ENCODE data around the gene ANKRD30A. TPM values are rescaled to one million over a fixed set of nuclear protein-coding genes. Genes with fewer than 3 reads are reported as not detected.
"Not testable (repeated sequence)": the region's sequence is repeated elsewhere in the genome, so short reads cannot be mapped to it uniquely, and the experiment has no call there.

The ANKRD30A gene
- total and polyA plus RNA-seq, 7 donors, result not detected

- 89 to 92% methylated on average over 3 of the region's 3 CpGs for WGBS, 2 donors
- DNase-seq, result no peak
- H3K27ac ChIP-seq, result no peak overlapping the region
- intact Hi-C loops (cut with DNase I), result no loop called here
- peaks cover 0 to 3% (median 0%) of the 10 kb centered on the region in 4 donors for H3K9me3 ChIP-seq
- TF ChIP-seq POLR2A (IDR thresholded peaks at IDR 0.05) (no peak), POLR2AphosphoS5 (IDR thresholded peaks at IDR 0.05) (no peak), EP300 (IDR thresholded peaks at IDR 0.05) (no peak), CTCF (IDR thresholded peaks at IDR 0.05) (no peak)
- H3K36me3 ChIP-seq, result no peaks in the 10 kb centered on the region
- H3K27me3 ChIP-seq, result no peaks in the 10 kb centered on the region
- H3K4me3 ChIP-seq, result no peak overlapping the region
- no peaks in the 10 kb centered on the region for H3K4me1 ChIP-seq
Measured at GRCh38 chr10:37234692-37235091, 109.3 kb downstream of the ANKRD30A start.

DNA sequence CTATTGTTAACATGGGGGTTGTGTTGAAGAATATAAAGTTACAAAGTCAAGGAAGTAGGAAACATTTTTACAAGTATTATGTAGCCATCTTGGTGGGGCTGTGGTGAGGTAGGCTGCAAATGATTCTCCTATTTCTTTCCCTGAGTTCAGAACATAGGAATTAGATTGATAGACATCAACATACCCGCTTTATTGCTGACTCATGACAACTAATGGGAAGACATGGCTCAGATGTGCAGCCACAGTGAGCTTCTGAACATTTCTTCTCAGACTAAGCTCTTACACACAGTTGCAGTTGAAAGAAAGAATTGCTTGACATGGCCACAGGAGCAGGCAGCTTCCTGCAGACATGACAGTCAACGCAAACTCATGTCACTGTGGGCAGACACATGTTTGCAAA lies 110.7 kb downstream of the ANKRD30A start:
- no peak for TF ChIP-seq POLR2AphosphoS5 (IDR thresholded peaks at IDR 0.05)
- TF ChIP-seq EP300 (IDR thresholded peaks at IDR 0.05), result no peak
- no peak for TF ChIP-seq CTCF (IDR thresholded peaks at IDR 0.05)
- TF ChIP-seq POLR2A (IDR thresholded peaks at IDR 0.05), result no peak
- WGBS, 2 donors, result 69 to 73% methylated on average over 2 of the region's 2 CpGs
- H3K4me1 ChIP-seq, result no peaks in the 10 kb centered on the region
- H3K9me3 ChIP-seq, result peaks cover 0 to 3% (median 0%) of the 10 kb centered on the region in 4 donors
- DNase-seq, result no peak
- intact Hi-C loops (cut with DNase I), result no loop called here
- no peaks in the 10 kb centered on the region for H3K36me3 ChIP-seq
- H3K4me3 ChIP-seq, result no peak overlapping the region
- no peak overlapping the region for H3K27ac ChIP-seq
- no peaks in the 10 kb centered on the region for H3K27me3 ChIP-seq

GRCh38 chr10:37240223-37240622 lies 114.8 kb downstream of the ANKRD30A start:
- Histone ChIP-seq H3K36me3 (no peaks in the 10 kb centered on the region), H3K9me3 (peaks cover 0 to 3% (median 0%) of the 10 kb centered on the region in 4 donors), H3K27me3 (no peaks in the 10 kb centered on the region), H3K4me3 (no peak overlapping the region), H3K27ac (no peak overlapping the region), H3K4me1 (no peaks in the 10 kb centered on the region)
- TF ChIP-seq POLR2AphosphoS5 (IDR thresholded peaks at IDR 0.05), result no peak
- TF ChIP-seq CTCF (IDR thresholded peaks at IDR 0.05), result no peak
- no peak for TF ChIP-seq EP300 (IDR thresholded peaks at IDR 0.05)
- TF ChIP-seq POLR2A (IDR thresholded peaks at IDR 0.05), result no peak
- no peak for DNase-seq
- 72 to 80% methylated on average over 2 of the region's 2 CpGs for WGBS, 2 donors
- intact Hi-C loops (cut with DNase I), result no loop called here

- Histone ChIP-seq H3K27me3 (no peaks in the 10 kb centered on the region), H3K27ac (no peak overlapping the region), H3K4me3 (no peak overlapping the region), H3K9me3 (peaks cover 0 to 13% (median 0%) of the 10 kb centered on the region in 4 donors), H3K36me3 (no peaks in the 10 kb centered on the region), H3K4me1 (no peaks in the 10 kb centered on the region)
- DNase-seq, result no peak
- intact Hi-C loops (cut with DNase I), result no loop called here
- no peak for TF ChIP-seq CTCF (IDR thresholded peaks at IDR 0.05)
- no peak for TF ChIP-seq POLR2AphosphoS5 (IDR thresholded peaks at IDR 0.05)
- no peak for TF ChIP-seq POLR2A (IDR thresholded peaks at IDR 0.05)
- no peak for TF ChIP-seq EP300 (IDR thresholded peaks at IDR 0.05)
- 73 to 78% methylated on average over 2 of the region's 2 CpGs for WGBS, 2 donors
Measured at GRCh38 chr10:37246637-37247036, 121.2 kb downstream of the ANKRD30A start.

DNA sequence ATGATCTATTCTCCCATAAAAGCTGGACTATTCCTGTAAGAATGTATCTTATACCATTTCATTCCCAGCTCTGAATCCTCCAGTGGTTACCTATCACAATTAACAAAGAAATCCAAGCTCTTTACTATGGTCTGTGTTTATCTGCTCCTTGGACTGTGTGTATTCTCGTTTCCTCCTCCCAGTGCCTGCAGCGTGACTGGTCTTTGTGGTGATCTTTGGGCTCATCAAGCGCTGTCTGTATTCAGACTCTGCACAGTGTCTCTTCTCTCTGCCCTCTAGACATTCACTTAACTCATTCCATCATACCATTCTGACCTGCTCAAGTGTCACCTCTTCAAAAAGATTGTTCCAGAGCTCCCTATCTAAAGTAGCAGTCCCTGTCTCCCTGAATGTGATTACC lies 130.4 kb downstream of the ANKRD30A start:
- H3K4me3 ChIP-seq; H3K9me3 ChIP-seq; H3K4me1 ChIP-seq; DNase-seq; intact Hi-C loops (cut with DNase I); H3K27me3 ChIP-seq; H3K27ac ChIP-seq; H3K36me3 ChIP-seq: not testable (repeated sequence)
- 47 to 66% methylated on average over 3 of the region's 3 CpGs for WGBS, 2 donors
